HG02852 (cell line): ENCODE measurements around the gene ANO2.
"Not testable (repeated sequence)": the region's sequence is repeated elsewhere in the genome, so short reads cannot be mapped to it uniquely, and the experiment has no call there.

ENCODE experiments used
- ATAC-seq: cut with Tn5 transposase; IDR thresholded peaks from one replicate; pipeline ENCODE4 v1.9.1; 2021; ENCODE audit warnings: mild to moderate bottlenecking, moderate library complexity; ENCODE audit not compliant: unreplicated experiment

Gene ANO2

GRCh38 chr12:5889381-5890047 lies 55.5 kb downstream of the ANO2 start:
- no peak for ATAC-seq

- ATAC-seq: no peak
Measured at GRCh38 chr12:5888816-5889315, 56.2 kb downstream of the ANO2 start.

- not testable (repeated sequence) for ATAC-seq
Measured at GRCh38 chr12:5887819-5888218, 57.2 kb downstream of the ANO2 start.

- ATAC-seq: no peak
Measured at GRCh38 chr12:5884866-5885265, 60.2 kb downstream of the ANO2 start.

- ATAC-seq: no peak
Measured at GRCh38 chr12:5884285-5884684, 60.8 kb downstream of the ANO2 start.

- no peak for ATAC-seq
Measured at GRCh38 chr12:5882511-5883190, 62.4 kb downstream of the ANO2 start.

- no peak for ATAC-seq
Measured at GRCh38 chr12:5881666-5882065, 63.4 kb downstream of the ANO2 start.

- ATAC-seq: no peak
Measured at GRCh38 chr12:5881101-5881606, 63.9 kb downstream of the ANO2 start.

GRCh38 chr12:5875851-5876250 lies 69.2 kb downstream of the ANO2 start:
- ATAC-seq: no peak

GRCh38 chr12:5874514-5874913 lies 70.5 kb downstream of the ANO2 start:
- no peak for ATAC-seq

GRCh38 chr12:5873281-5873919 lies 71.7 kb downstream of the ANO2 start:
- ATAC-seq: no peak

- ATAC-seq: no peak
Measured at GRCh38 chr12:5872745-5873144, 72.3 kb downstream of the ANO2 start.

GRCh38 chr12:5871741-5872140 lies 73.3 kb downstream of the ANO2 start:
- no peak for ATAC-seq

GRCh38 chr12:5870183-5870582 lies 74.9 kb downstream of the ANO2 start:
- ATAC-seq: no peak

GRCh38 chr12:5868625-5869295 lies 76.3 kb downstream of the ANO2 start:
- ATAC-seq: no peak

- ATAC-seq: no peak
Measured at GRCh38 chr12:5865397-5865796, 79.7 kb downstream of the ANO2 start.

- ATAC-seq: no peak
Measured at GRCh38 chr12:5864972-5865371, 80.1 kb downstream of the ANO2 start.

- ATAC-seq: no peak
Measured at GRCh38 chr12:5864301-5864700, 80.8 kb downstream of the ANO2 start.

- no peak for ATAC-seq
Measured at GRCh38 chr12:5861416-5861815, 83.6 kb downstream of the ANO2 start.

GRCh38 chr12:5856692-5857091 lies 88.4 kb downstream of the ANO2 start:
- ATAC-seq: no peak

GRCh38 chr12:5846950-5847349 lies 98.1 kb downstream of the ANO2 start:
- ATAC-seq: no peak
